ENCODE measurements around the gene PCNX2.

Gene PCNX2

DNA sequence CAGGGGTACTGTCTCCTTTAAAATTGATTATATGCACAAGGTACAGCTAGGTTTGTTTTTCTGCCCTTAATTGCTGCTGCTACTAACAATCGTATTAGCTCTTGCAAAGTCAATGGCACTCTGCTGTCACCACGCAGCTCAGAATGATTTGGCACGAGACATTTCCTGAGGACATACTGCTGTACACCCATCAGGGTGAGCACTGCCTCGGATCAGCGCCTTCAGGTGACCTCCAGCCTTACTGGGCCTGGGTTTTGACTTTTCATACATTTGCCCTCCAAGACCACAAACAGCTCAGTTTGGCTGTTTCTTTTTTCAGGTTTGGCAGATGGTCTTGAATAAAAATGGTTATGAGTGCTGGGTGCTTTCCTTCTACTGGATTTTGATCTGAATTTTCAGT lies 234.3 kb downstream of the PCNX2 start:
- DNase-seq (ENCODE audit: low spot score) = no peak

- DNase-seq (ENCODE audit: low spot score) = no peak
These were observed 235.0 kb downstream of the PCNX2 start for GRCh38 chr1:233060461-233060994.

DNA sequence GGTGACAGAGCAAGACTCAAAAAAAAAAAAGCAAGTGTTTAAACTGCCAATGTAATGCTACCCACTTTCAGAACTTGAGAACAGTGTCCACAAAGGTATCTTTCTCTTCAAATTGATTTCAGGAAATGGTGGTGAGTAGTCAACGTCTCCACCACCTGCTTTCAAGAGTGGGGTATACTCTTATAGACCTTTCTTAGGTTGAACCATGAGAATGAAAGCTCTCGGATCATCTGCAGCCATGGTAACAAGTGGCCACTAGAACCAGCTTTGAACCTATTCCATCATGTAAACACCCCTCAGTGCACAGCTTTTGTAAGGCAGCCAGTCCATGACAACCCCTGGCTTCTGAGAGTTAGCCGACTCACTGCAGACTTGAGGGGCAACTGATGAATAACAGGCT lies 237.7 kb downstream of the PCNX2 start:
- DNase-seq (ENCODE audit: low spot score) = no peak

DNA sequence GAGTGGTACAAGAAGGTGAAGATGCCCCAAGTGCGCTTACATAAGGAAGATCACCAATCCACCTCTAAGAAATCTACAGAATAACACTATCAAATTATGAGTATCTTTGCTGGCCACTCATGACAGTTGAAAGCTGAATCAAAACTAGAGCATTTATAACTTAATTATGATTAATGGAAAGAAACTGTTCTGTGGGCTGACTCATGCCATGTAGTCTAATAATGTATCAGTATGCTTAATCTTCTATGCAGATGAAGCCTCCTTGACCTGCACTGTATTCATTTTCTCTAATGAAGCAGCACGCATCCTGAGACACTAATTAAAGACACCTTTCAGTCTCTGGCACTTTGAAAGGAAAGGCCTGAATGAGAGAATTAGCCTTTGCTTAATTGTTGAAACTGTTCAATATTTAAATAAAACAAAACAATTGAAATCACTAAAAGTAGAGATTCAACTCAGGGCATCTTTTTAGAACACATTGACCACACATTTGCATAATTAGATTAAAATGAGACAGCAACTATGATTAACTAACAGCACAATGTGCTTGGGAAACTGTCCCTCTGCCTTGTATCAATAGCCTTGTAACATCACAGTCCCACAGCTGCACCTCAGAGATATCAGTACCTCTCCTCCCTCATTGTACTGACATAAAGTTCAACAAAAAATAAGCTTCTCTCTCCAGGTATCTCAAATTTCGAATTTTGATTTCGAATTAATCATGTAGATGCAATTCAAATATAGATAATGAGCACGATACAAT lies 239.5 kb downstream of the PCNX2 start:
- DNase-seq (ENCODE audit: low spot score) = no peak

- DNase-seq (ENCODE audit: low spot score) = no peak
These were observed 249.9 kb downstream of the PCNX2 start for GRCh38 chr1:233045588-233045987.

DNA sequence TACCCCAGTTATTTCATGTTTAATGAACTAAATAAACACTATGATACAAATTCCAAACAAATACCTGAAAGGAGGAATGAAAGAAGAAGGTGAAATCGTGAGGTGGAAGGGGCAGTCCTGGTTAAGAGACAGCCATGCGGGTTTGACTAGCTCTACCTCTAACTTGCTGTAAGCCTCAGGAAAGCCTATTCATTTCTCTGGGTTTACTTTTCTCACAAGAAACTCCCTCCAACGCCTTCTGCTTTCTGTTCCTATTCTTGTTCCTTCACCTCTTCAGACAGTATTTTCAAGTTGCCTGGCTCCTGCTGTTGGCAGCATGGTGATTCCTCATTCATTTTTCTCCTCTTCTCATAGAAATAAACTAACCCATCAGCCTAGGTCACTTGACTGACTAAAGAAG lies 252.7 kb downstream of the PCNX2 start:
- DNase-seq (ENCODE audit: low spot score) = no peak

GRCh38 chr1:233040494-233040893 lies 255.0 kb downstream of the PCNX2 start:
- no peak for DNase-seq (ENCODE audit: low spot score)

GRCh38 chr1:233038581-233038980 lies 256.9 kb downstream of the PCNX2 start:
- no peak for DNase-seq (ENCODE audit: low spot score)

DNA sequence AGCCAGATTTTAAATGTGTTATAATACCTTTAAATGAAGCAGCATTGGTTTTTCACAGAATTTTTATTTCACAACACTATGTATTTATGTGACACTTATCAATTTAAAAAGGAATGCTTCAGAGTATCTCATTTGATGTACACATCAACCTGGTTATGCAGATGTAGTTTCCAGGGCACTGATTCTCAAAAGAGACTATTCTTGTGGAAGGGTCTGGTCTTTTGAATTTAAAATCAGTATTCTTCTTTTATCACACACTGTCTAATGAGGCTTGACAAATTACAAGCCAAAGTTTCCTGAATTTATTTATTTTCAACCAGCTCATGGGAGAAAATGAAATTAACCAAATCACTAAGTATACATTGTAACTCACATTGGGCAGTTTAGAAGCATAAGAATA lies 257.7 kb downstream of the PCNX2 start:
- DNase-seq (ENCODE audit: low spot score) = no peak

- no peak for DNase-seq (ENCODE audit: low spot score)
These were observed 260.7 kb downstream of the PCNX2 start for GRCh38 chr1:233034836-233035235.

DNA sequence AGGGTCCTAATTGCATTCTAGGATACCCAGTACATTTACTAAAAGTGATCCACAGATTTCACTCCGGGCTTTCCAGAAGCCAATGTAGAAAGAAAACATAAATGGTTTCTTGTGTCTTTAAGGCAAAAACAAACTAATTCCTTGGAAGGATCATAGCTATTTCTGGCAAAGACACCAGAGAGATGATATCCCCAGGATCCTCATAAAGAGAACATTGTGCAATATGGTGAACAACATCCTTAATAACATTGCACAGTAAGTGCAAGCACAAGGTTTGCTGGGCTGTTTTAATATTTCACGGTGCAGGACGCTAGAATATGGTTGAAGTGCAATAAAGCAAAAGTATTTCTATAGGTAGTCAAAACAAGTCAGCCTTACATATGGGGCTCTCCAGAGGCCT lies 262.2 kb downstream of the PCNX2 start:
- no peak for DNase-seq (ENCODE audit: low spot score)

- DNase-seq (ENCODE audit: low spot score) = no peak
These were observed 262.6 kb downstream of the PCNX2 start for GRCh38 chr1:233032916-233033315.

- DNase-seq (ENCODE audit: low spot score) = no peak
These were observed 264.0 kb downstream of the PCNX2 start for GRCh38 chr1:233031521-233031920.

DNA sequence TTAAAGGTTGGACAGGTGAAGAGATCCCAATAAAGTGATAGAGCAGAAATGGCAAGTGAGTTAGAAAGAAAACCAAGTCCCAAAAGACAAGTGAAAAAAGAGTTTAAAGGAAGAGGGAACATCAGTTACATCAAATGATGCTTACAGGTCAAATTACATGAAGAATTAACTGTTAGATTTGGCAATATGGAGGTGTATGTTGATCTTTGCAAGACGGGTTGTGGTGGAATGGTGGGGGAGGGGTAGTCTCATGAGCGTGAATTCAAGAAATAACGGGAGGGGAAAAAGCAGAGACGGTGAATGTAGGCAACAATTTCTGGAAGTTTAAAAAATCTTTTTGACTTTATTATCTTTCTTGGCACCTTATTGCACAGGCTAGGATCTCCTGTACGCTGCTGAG lies 268.5 kb downstream of the PCNX2 start:
- no peak for DNase-seq (ENCODE audit: low spot score)

GRCh38 chr1:233025567-233025966 lies 270.0 kb downstream of the PCNX2 start:
- DNase-seq (ENCODE audit: low spot score) = no peak

- DNase-seq (ENCODE audit: low spot score) = no peak
These were observed 270.4 kb downstream of the PCNX2 start for GRCh38 chr1:233025157-233025556.

DNA sequence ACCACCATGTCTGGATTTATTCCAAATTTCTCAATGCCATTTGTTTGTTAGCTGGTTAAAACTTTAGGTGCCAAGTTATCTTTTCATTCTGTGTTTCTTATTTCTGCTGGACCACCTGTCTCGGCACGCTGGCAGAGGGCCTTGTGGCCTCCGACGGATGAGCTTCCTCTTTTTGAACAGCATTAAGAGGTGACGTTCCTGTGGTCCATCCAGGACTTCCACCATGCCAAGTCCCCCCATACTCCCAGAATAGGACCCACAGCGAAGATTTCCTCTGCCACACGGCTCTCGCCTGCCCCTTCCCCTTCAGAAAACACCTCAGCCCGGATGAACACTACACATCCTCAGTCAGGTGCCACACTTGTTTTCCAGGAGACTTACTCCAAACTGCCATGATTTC lies 271.3 kb downstream of the PCNX2 start:
- DNase-seq (ENCODE audit: low spot score) = no peak

DNA sequence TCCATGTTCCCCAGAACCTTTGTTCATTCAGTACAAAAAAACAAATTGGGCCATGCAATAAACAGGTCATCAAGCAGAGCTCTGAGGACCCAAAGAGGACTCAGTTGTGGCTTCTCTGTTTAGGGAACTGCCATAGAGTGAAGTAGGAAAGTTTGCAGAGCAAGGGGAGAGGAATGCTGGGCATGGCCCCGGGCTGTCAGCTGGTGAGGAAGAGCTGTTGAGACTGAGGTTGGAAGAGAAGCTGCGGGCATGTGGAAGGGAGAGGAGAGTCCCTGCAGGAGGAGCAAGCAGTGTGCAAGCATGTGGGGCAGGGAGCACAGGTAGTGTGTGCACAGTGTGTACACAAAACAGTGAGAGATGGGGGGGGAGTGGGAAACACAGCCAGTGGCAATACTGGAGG lies 273.3 kb downstream of the PCNX2 start:
- DNase-seq (ENCODE audit: low spot score) = no peak

DNA sequence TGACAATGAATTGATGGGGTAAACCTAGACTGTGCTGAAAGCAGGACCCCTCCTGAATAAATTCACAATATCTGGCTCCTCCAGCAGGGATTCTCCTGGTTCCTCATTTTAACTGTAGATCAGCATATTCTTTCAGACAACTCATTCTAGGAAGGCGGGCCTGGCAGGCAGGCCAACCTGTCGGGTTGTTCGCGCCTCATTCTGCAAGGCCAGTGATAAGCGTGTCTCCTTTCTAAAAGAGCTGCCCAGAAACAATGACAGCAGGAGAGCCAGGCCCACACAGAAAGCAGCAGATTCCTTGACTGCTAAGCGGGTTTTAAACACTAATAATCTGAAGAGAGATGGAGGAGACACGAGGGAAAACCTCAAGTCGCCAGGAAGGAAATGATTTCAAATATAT lies 275.1 kb downstream of the PCNX2 start:
- DNase-seq (ENCODE audit: low spot score) = no peak

- no peak for DNase-seq (ENCODE audit: low spot score)
These were observed 275.7 kb downstream of the PCNX2 start for GRCh38 chr1:233019778-233020325.

DNA sequence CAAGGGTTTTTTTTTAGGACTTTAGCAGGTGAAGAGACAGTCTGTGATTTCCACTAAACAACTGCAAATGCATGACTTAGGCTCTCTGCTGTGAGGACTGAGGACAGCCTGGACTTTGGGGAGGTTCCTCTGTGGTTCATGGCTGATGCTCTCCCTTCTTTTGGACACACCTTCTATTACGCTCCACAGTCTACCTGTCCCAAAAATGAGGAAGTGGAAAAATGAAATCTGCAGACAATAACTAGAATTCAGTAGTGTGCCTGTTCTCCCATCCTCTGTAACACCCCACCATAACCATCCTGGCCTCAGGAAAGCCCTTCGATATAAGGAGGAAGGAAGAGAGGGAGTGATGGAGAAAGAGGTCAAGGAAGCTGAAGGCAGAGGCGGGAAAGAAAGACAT lies 276.4 kb downstream of the PCNX2 start:
- DNase-seq (ENCODE audit: low spot score) = no peak

GRCh38 chr1:233016798-233017197 lies 278.7 kb downstream of the PCNX2 start:
- DNase-seq (ENCODE audit: low spot score) = no peak

GRCh38 chr1:233015965-233016364 lies 279.6 kb downstream of the PCNX2 start:
- peak; percentile 9 for DNase-seq (ENCODE audit: low spot score)

- no peak for DNase-seq (ENCODE audit: low spot score)
These were observed 283.5 kb downstream of the PCNX2 start for GRCh38 chr1:233012021-233012420.

All from activated CD4-positive, alpha-beta T cell treated with anti-CD3 and anti-CD28 coated beads, Interleukin-2, Interleukin-4, amounts not matched to agents 100 ng/mL and 50 ng/mL, durations not matched to agents 16 hours and 8 hours (primary cell).